HepG2 (cell line): ENCODE results near the gene DRAP1. TPM values are rescaled to one million over a fixed set of nuclear protein-coding genes. Genes with fewer than 3 reads are reported as not detected.

Experiments used
- CHD2 ChIP-seq: IDR thresholded peaks from 2 replicates; pipeline ENCODE4 v1.6.1; 2011; ENCODE audit warnings: low read depth, low read length, improper control_type of control experiment
- CREBL2 ChIP-seq: sonication (generic); formaldehyde crosslinking; IDR thresholded peaks from 2 replicates; pipeline ENCODE4 v1.8.1; 2023; ENCODE audit warnings: missing genetic modification reagents, mild to moderate bottlenecking, borderline replicate concordance
- FOXJ3 ChIP-seq: sonication (generic); formaldehyde crosslinking; IDR thresholded peaks from 2 replicates; pipeline ENCODE4 v1.4.0; 2020; ENCODE audit warnings: missing genetic modification reagents, mild to moderate bottlenecking, borderline replicate concordance
- FOXP1 ChIP-seq, 2 experiments: fragments of 450-650 bp in 1 of 2; IDR thresholded peaks; 2 replicates each; pipeline ENCODE4 v1.6.1; 2017 to 2018; ENCODE audit warnings: antibody characterized with exemption in 1 of 2
- GABPA ChIP-seq, 2 experiments: IDR thresholded peaks; 2 replicates each; pipeline ENCODE4 v1.6.1; 2011 to 2016; ENCODE audit warnings: low read depth in 2 of 2, low read length in 1 of 2, missing biosample characterization in 1 of 2, missing genetic modification characterization in 1 of 2
- KDM1A ChIP-seq: IDR thresholded peaks from 2 replicates; pipeline ENCODE4 v1.6.1; 2016; ENCODE audit warnings: missing compliant biosample characterization
- RFXAP ChIP-seq: sonication (generic); formaldehyde crosslinking; IDR thresholded peaks from 2 replicates; pipeline ENCODE4 v1.4.0; 2020; ENCODE audit warnings: missing genetic modification reagents, borderline replicate concordance
- SP1 ChIP-seq, 2 experiments: fragments of 450-650 bp in 1 of 2; sonication (generic) in 1 of 2; formaldehyde crosslinking in 1 of 2; IDR thresholded peaks; 2 replicates each; pipeline versions ENCODE4 v1.4.0 to v1.6.1; 2016 to 2020; ENCODE audit warnings: missing genetic modification reagents in 1 of 2
- U2AF2 ChIP-seq: fragments of 200-400 bp; formaldehyde crosslinking; IDR thresholded peaks from 2 replicates; pipeline ENCODE4 v1.6.1; 2017; ENCODE audit warnings: low read depth, mild to moderate bottlenecking, low read length
- XRCC5 ChIP-seq: fragments of 200-400 bp; formaldehyde crosslinking; optimal IDR thresholded peaks from 2 replicates; pipeline ENCODE3; 2017; ENCODE audit warnings: mild to moderate bottlenecking, low read length
- ZBTB7A ChIP-seq: sonication (generic); formaldehyde crosslinking; IDR thresholded peaks from 2 replicates; pipeline ENCODE4 v1.8.0; 2022; ENCODE audit warnings: mild to moderate bottlenecking, missing genetic modification reagents
- ZFP41 ChIP-seq: sonication (generic); formaldehyde crosslinking; IDR thresholded peaks from 2 replicates; pipeline ENCODE4 v1.4.0; 2020; ENCODE audit warnings: mild to moderate bottlenecking, missing genetic modification reagents, borderline replicate concordance
- ZFY ChIP-seq: sonication (generic); formaldehyde crosslinking; IDR thresholded peaks from 2 replicates; pipeline ENCODE4 v1.4.0; 2020; ENCODE audit warnings: missing genetic modification reagents
- ZNF143 ChIP-seq: sonication (generic); formaldehyde crosslinking; IDR thresholded peaks from 2 replicates; pipeline ENCODE4 v1.4.0; 2020; ENCODE audit warnings: missing genetic modification reagents
- ZNF687 ChIP-seq: sonication (generic); formaldehyde crosslinking; IDR thresholded peaks from 2 replicates; pipeline ENCODE4 v1.5.1; 2020; ENCODE audit warnings: mild to moderate bottlenecking, missing genetic modification reagents, moderate library complexity
- ZSCAN25 ChIP-seq: sonication (generic); formaldehyde crosslinking; IDR thresholded peaks from 2 replicates; pipeline ENCODE4 v1.8.0; 2022; ENCODE audit warnings: mild to moderate bottlenecking, missing genetic modification reagents
- ZSCAN9 ChIP-seq: IDR thresholded peaks from 2 replicates; pipeline ENCODE4 v1.6.1; 2016; ENCODE audit warnings: borderline replicate concordance
- polyA plus RNA-seq, 8 experiments: library from polyadenylated mRNA; depleted of rRNA in 3 of 8; stranded (reverse) in 7 of 8; unstranded in 1 of 8; fragments of >200 nt; fragmentation: Illumina TruSeq in 4 of 8; extraction: Trizol in 4 of 8; gene quantifications; 2 replicates each; pipeline versions ENCODE4 v1.2.1 to v1.2.3, GENCODE V29; 2011 to 2016; ENCODE audit warnings: low read depth in 4 of 8, missing spikeins in 1 of 8, mixed read lengths in 1 of 8; ENCODE audit not compliant: insufficient read depth in 1 of 8
- total RNA-seq, 5 experiments: library from RNA; depleted of rRNA; stranded (reverse); fragments of >200 nt; fragmentation: Illumina TruSeq; extraction: Trizol; gene quantifications; 2 replicates each; pipeline ENCODE4 v1.2.3, GENCODE V29; 2016; ENCODE audit warnings: low read depth in 1 of 5
- TF ChIP-seq, protein P1 (sequence below): sonication (generic); formaldehyde crosslinking; IDR thresholded peaks from 2 replicates; pipeline ENCODE4 v1.4.0; 2020; ENCODE audit warnings: low read depth, mild to moderate bottlenecking, missing genetic modification reagents
- TF ChIP-seq, protein P2 (sequence below): IDR thresholded peaks from 2 replicates; pipeline ENCODE4 v1.6.1; 2016; ENCODE audit warnings: missing biosample characterization, missing genetic modification reagents, low read depth

The DRAP1 gene
- total and polyA plus RNA-seq, 2 of the 13 experiments (the other 11 are each of a cell fraction or from before 2014, with no cell fraction given) = 46.8 to 52.3 TPM

DNA sequence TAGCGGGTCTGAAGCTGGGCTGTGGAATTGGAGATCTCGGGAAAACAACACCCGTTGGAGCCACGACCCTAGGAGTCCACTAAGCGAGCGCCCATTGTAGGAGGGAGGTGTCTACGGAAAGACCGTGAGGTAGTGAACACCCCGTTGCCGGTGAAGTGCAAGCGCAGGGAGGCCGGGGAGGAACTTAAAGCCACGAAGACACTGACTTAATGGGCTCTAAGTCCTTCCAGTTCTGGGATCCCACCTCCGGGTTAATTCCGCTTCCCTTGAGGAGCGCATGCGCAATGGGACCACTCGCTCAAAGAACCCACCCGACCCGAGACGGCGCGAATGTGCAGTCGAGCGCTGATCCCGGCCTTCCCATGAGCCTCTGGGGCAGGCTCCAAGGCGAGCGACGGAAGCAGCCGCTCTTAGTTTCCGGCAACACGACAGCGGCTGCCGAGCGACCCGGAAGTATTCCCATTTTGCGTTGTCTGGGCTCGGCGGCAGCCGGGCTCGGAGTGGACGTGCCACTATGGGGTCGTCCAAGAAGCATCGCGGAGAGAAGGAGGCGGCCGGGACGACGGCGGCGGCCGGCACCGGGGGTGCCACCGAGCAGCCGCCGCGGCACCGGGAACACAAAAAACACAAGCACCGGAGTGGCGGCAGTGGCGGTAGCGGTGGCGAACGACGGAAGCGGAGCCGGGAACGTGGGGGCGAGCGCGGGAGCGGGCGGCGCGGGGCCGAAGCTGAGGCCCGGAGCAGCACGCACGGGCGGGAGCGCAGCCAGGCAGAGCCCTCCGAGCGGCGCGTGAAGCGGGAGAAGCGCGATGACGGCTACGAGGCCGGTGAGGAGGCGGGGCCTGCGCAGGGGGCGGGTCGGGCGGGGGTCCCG is 42.3 kb downstream of the DRAP1 start, which contains the start of gene SART1 (continued):
- TF ChIP-seq, protein P1, sequence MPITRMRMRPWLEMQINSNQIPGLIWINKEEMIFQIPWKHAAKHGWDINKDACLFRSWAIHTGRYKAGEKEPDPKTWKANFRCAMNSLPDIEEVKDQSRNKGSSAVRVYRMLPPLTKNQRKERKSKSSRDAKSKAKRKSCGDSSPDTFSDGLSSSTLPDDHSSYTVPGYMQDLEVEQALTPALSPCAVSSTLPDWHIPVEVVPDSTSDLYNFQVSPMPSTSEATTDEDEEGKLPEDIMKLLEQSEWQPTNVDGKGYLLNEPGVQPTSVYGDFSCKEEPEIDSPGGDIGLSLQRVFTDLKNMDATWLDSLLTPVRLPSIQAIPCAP (CRISPR knock-in tag) = 0 out of 2 replicates have a peak, but pooled peaks have one; percentile 53
- TF ChIP-seq FOXP1 (IDR thresholded peaks at IDR 0.05) (no peak), FOXP1 (CRISPR knock-in tag; IDR thresholded peaks at IDR 0.05) (no peak), CHD2 (no peak; the same call in 1 of the 2 replicates), ZNF687 (CRISPR knock-in tag) (peak; percentile 94), ZFP41 (CRISPR knock-in tag) (no peak), FOXJ3 (CRISPR knock-in tag) (peak; percentile 22; the same call in 1 of the 2 replicates), ZBTB7A (CRISPR knock-in tag) (no peak), ZSCAN25 (CRISPR knock-in tag) (0 out of 2 replicates have a peak, but pooled peaks have one; percentile 66), CREBL2 (CRISPR knock-in tag) (peak; percentile 37; the same call in 1 of the 2 replicates), ZFY (peak; percentile 98), RFXAP (0 out of 2 replicates have a peak, but pooled peaks have one; percentile 38), XRCC5 (peak; percentile 75), GABPA (IDR thresholded peaks at IDR 0.05; ENCODE audit: low read depth, low read length) (peak; percentile 96), GABPA (CRISPR knock-in tag; IDR thresholded peaks at IDR 0.05; ENCODE audit: low read depth) (peak; percentile 97), SP1 (IDR thresholded peaks at IDR 0.05) (no peak), SP1 (CRISPR knock-in tag; IDR thresholded peaks at IDR 0.05) (no peak; the same call in 1 of the 2 replicates), KDM1A (no peak), ZSCAN9 (CRISPR knock-in tag) (peak; percentile 48; the same call in 1 of the 2 replicates), ZNF143 (peak; percentile 97), U2AF2 (no peak)
- TF ChIP-seq, protein P2, sequence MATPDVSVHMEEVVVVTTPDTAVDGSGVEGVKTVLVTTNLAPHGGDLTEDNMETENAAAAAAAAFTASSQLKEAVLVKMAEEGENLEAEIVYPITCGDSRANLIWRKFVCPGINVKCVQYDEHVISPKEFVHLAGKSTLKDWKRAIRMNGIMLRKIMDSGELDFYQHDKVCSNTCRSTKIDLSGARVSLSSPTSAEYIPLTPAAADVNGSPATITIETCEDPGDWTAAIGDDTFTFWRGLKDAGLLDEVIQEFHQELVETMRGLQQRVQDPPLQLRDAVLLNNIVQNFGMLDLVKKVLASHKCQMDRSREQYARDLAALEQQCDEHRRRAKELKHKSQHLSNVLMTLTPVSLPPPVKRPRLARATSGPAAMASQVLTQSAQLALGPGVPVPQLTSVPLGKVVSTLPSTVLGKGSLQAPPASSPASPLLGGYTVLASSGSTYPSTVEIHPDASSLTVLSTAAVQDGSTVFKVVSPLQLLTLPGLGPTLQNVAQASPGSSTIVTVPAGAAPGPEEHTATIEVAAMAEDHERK (CRISPR knock-in tag) = peak; percentile 57; the same call in 1 of the 2 replicates
